ENCODE measurements around the gene PWP2.

DNA sequence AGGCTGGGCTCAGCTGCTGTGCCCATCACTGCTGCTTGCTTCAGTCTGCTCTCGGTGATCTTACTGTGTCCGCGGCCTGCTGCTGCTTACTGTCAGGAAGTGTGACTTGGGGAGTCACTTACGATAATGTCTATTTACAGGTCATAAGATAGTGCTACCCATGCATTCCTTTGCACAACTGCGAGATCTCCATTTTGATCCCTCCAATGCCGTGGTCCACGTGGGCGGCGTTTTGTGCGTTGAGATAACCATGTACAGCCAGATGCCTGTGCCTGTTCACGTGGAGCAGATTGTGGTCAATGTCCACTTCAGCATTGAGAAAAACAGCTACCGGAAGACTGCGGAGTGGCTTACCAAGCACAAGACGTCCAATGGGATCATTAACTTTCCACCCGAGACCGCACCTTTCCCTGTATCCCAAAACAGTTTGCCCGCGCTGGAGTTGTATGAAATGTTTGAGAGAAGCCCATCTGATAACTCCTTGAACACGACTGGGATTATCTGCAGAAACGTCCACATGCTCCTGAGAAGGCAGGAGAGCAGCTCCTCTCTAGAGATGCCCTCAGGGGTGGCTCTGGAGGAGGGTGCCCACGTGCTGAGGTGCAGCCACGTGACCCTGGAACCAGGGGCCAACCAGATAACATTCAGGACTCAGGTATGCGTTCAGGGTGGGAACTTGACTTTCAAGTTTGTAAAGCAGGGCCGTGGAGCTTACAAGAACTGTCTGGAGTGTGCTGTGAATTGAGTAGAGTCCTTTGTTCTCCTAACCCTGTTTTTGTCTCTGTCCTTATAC is 24.4 kb upstream of the PWP2 start:
- TF ChIP-seq, protein P1, sequence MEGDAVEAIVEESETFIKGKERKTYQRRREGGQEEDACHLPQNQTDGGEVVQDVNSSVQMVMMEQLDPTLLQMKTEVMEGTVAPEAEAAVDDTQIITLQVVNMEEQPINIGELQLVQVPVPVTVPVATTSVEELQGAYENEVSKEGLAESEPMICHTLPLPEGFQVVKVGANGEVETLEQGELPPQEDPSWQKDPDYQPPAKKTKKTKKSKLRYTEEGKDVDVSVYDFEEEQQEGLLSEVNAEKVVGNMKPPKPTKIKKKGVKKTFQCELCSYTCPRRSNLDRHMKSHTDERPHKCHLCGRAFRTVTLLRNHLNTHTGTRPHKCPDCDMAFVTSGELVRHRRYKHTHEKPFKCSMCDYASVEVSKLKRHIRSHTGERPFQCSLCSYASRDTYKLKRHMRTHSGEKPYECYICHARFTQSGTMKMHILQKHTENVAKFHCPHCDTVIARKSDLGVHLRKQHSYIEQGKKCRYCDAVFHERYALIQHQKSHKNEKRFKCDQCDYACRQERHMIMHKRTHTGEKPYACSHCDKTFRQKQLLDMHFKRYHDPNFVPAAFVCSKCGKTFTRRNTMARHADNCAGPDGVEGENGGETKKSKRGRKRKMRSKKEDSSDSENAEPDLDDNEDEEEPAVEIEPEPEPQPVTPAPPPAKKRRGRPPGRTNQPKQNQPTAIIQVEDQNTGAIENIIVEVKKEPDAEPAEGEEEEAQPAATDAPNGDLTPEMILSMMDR (IDR thresholded peaks at IDR 0.05) = no peak
- TF ChIP-seq POLR2A (IDR thresholded peaks at IDR 0.05) = no peak
